ENCODE data around the gene TNK2. TPM values are rescaled to one million over a fixed set of nuclear protein-coding genes. Genes with fewer than 3 reads are reported as not detected.

The TNK2 gene
- total and polyA plus RNA-seq, 2 donors (not counting 1 experiment from before 2014, with no cell fraction given): 131 to 198 TPM

DNA sequence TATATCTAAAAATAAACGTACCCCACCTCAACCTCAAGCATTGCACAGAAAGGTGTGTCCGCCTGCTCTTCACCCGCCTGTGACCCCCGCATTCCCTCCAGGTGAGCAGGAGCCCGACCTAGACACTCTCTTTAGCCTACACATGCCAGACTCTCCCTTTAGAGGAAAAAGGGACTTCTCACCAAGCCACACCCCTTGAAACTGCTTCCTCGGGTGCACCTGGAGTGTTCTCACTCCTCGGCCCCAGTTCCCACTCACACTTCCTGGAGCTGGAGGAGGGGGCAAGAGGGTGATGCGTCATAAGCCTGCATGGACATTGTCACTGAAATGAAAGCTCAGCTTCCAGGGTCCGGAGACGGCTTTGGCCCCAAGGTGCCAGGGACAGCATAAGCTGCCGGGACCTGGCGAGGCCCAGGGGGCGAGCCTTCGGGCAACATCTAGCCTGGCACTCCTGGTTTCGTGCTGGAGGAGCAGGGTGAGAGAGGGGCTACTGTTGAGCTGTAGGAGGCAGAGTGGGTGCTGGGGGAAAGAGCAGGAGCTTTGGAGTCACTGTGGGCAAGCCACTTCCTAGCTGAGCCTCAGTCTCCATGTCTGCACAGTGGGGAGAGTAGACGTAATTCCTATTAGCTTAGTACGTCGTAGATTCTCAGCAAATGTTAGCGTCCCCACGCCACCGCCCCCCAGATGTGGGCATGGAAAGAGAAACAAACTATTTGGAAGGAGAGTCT is 86.8 kb downstream of the TNK2 start:
- no peak overlapping the region for H3K4me3 ChIP-seq (ENCODE audit: control extremely low read depth in 1 of 5, extremely low read depth in 1 of 5, insufficient read depth in 1 of 5, low read depth in 2 of 5, low read length in 4 of 5)
- H3K4me2 ChIP-seq (replicated peaks; ENCODE audit: low read depth, low read length, poor library complexity, severe bottlenecking): no peak overlapping the region
- ATAC-seq (ENCODE audit: low read depth): no peak
- peaks cover 0 to 4% (median 2%) of the 10 kb centered on the region in 4 experiments for H3K27me3 ChIP-seq (replicated peaks in 1 of 4; ENCODE audit: control extremely low read depth in 1 of 4, control insufficient read depth in 3 of 4, insufficient read depth in 4 of 4, low read length in 3 of 4)
- no peaks in the 10 kb centered on the region for H3K79me2 ChIP-seq (ENCODE audit: control insufficient read depth, insufficient read depth, low read length)
- H3K27ac Mint-ChIP-seq: no peak overlapping the region
- H3K9me3 ChIP-seq (ENCODE audit: control extremely low read depth in 1 of 3, control insufficient read depth in 2 of 3, insufficient read depth in 1 of 3, low read length in 2 of 3): no peaks in the 10 kb centered on the region
- no peak overlapping the region for H3K4me3 Mint-ChIP-seq
- TF ChIP-seq, protein P1, sequence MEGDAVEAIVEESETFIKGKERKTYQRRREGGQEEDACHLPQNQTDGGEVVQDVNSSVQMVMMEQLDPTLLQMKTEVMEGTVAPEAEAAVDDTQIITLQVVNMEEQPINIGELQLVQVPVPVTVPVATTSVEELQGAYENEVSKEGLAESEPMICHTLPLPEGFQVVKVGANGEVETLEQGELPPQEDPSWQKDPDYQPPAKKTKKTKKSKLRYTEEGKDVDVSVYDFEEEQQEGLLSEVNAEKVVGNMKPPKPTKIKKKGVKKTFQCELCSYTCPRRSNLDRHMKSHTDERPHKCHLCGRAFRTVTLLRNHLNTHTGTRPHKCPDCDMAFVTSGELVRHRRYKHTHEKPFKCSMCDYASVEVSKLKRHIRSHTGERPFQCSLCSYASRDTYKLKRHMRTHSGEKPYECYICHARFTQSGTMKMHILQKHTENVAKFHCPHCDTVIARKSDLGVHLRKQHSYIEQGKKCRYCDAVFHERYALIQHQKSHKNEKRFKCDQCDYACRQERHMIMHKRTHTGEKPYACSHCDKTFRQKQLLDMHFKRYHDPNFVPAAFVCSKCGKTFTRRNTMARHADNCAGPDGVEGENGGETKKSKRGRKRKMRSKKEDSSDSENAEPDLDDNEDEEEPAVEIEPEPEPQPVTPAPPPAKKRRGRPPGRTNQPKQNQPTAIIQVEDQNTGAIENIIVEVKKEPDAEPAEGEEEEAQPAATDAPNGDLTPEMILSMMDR (IDR thresholded peaks at IDR 0.05): no peak
- no peak for TF ChIP-seq EZH2 (IDR thresholded peaks at IDR 0.05; ENCODE audit: borderline replicate concordance, insufficient read depth, low read depth, low read length, poor library complexity, severe bottlenecking)
- no peaks in the 10 kb centered on the region for H3K36me3 ChIP-seq (replicated peaks in 1 of 2; ENCODE audit: control extremely low read depth in 1 of 2, control insufficient read depth in 1 of 2, extremely low read depth in 1 of 2, insufficient read depth in 2 of 2, low read length in 1 of 2)
- POLR2A ChIA-PET: no interaction called here
- H3K9ac ChIP-seq (ENCODE audit: low read length): no peak overlapping the region
- H3K4me1 Mint-ChIP-seq: no peaks in the 10 kb centered on the region
- H3K27me3 Mint-ChIP-seq: peaks cover 7% of the 10 kb centered on the region
- H3K27ac ChIP-seq (ENCODE audit: low read length in 2 of 2): no peak overlapping the region
- H3K4me1 ChIP-seq (ENCODE audit: control insufficient read depth in 2 of 2, insufficient read depth in 2 of 2, low read length in 2 of 2): no peaks in the 10 kb centered on the region
- intact Hi-C loops (cut with micrococcal nuclease): no loop called here
- no peak overlapping the region for H2AFZ ChIP-seq (ENCODE audit: insufficient read depth, low read depth, low read length, poor library complexity, severe bottlenecking)
- CTCF ChIA-PET: no interaction called here
- H4K20me1 ChIP-seq (ENCODE audit: control insufficient read depth, insufficient read depth, low read length, poor library complexity, severe bottlenecking): no peaks in the 10 kb centered on the region
- no peaks in the 10 kb centered on the region for H3K9me3 Mint-ChIP-seq (ENCODE audit: insufficient read depth)
- WGBS (ENCODE audit: insufficient coverage): 93% methylated on average over 18 of the region's 21 CpGs
- no peak for DNase-seq

DNA sequence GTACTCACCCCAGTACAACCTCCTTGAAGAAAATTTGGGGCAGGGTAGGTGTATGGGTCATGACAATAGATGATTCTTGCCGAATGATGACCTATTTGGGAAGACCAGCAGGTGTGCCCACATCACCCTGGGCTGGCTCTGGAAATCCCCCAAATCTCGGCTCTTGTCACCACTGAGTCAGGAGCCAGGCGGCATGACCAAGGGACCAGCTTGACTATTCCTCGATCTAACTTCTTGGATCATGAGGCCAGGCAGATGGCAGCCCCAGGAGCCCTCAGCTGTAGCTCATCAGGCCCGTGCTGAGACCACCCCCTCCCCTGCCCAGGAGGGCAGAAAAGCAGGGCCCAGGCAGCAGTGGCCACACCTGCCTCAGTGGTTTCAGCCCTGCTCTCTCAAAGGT is 87.5 kb downstream of the TNK2 start:
- Histone ChIP-seq H3K4me2 (replicated peaks; ENCODE audit: low read depth, low read length, poor library complexity, severe bottlenecking) (no peak overlapping the region), H2AFZ (ENCODE audit: insufficient read depth, low read depth, low read length, poor library complexity, severe bottlenecking) (no peak overlapping the region), H3K9ac (ENCODE audit: low read length) (no peak overlapping the region), H3K9me3 (ENCODE audit: control extremely low read depth in 1 of 3, control insufficient read depth in 2 of 3, insufficient read depth in 1 of 3, low read length in 2 of 3) (no peaks in the 10 kb centered on the region), H3K27ac (ENCODE audit: low read length in 2 of 2) (no peak overlapping the region), H3K27me3 (replicated peaks in 1 of 4; ENCODE audit: control extremely low read depth in 1 of 4, control insufficient read depth in 3 of 4, insufficient read depth in 4 of 4, low read length in 3 of 4) (peaks cover 0 to 4% (median 2%) of the 10 kb centered on the region in 4 experiments), H4K20me1 (ENCODE audit: control insufficient read depth, insufficient read depth, low read length, poor library complexity, severe bottlenecking) (no peaks in the 10 kb centered on the region), H3K79me2 (ENCODE audit: control insufficient read depth, insufficient read depth, low read length) (no peaks in the 10 kb centered on the region), H3K4me1 (ENCODE audit: control insufficient read depth in 2 of 2, insufficient read depth in 2 of 2, low read length in 2 of 2) (no peaks in the 10 kb centered on the region), H3K4me3 (ENCODE audit: control extremely low read depth in 1 of 5, extremely low read depth in 1 of 5, insufficient read depth in 1 of 5, low read depth in 2 of 5, low read length in 4 of 5) (no peak overlapping the region), H3K36me3 (replicated peaks in 1 of 2; ENCODE audit: control extremely low read depth in 1 of 2, control insufficient read depth in 1 of 2, extremely low read depth in 1 of 2, insufficient read depth in 2 of 2, low read length in 1 of 2) (no peaks in the 10 kb centered on the region)
- TF ChIP-seq EZH2 (IDR thresholded peaks at IDR 0.05; ENCODE audit: borderline replicate concordance, insufficient read depth, low read depth, low read length, poor library complexity, severe bottlenecking): no peak
- TF ChIP-seq, protein P1 (IDR thresholded peaks at IDR 0.05): no peak
- ChIA-PET POLR2A (no interaction called here), CTCF (no interaction called here)
- Mint-ChIP-seq H3K9me3 (ENCODE audit: insufficient read depth) (no peaks in the 10 kb centered on the region), H3K27me3 (peaks cover 7% of the 10 kb centered on the region), H3K4me1 (no peaks in the 10 kb centered on the region), H3K4me3 (no peak overlapping the region), H3K27ac (no peak overlapping the region)
- DNase-seq (no peak), ATAC-seq (ENCODE audit: low read depth) (no peak)
- intact Hi-C loops (cut with micrococcal nuclease): no loop called here
- WGBS (ENCODE audit: insufficient coverage): 72% methylated on average over 5 of the region's 5 CpGs
